Activated naive CD4-positive, alpha-beta T cell treated with Interleukin-2 at 50 U/mL for 16 hours (primary cell): ENCODE data around the gene MTFMT.
"Not testable (repeated sequence)": the region's sequence is repeated elsewhere in the genome, so short reads cannot be mapped to it uniquely, and the experiment has no call there.

ENCODE experiments used
- DNase-seq: peaks from one replicate; pipeline ENCODE4 v3.0.0-alpha.2; 2020

Gene MTFMT

DNA sequence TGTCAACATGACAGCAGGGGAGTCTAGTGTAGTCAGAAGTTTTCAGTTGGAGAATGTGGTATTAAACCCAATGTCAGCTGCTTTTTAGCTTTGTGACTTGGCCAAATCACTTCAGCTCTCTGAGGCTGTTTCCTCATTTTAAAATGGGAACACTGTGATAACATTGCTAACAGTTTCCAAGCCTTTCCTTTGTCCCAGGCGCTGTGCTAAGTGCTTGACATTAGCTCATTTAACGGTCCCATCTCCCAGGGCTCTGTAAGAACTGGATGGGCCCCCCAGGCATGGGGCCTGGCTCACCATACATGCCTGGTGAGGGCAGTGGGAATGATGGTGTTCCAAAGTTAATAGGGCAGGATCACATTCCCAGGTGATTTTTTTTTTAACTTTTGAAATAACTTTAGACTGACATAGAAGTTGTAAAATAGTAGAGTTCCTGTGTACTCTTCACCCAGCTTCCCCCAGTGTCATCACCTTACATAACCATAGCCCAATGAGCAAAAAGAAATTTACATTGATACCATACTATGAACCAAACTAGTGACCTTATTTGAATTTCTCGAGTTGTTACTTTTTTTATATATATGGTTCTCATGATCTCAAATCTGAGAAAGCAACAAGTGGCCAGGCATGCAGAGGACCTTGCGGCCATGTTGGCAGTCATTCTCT is 30.6 kb upstream of the MTFMT start:
- no peak for DNase-seq

DNA sequence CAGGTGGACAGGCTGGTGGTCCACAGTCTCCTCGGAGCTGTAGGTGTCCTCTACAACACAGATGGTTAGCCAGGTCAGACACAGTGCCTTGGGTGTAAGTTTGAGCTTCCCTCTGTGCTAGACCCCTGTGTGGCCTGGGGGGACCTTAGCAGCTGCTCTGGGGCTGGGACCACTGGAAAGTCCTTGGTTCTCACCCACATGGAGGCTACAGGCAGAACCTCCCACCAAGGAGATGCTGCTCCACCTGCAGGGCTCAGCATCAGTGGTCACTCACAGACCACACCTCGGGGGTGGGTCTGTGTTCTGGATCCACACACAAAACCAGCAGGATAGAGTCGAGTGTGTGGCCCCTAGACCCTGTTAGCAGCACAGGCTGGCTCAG is 29.9 kb upstream of the MTFMT start:
- DNase-seq: no peak

DNA sequence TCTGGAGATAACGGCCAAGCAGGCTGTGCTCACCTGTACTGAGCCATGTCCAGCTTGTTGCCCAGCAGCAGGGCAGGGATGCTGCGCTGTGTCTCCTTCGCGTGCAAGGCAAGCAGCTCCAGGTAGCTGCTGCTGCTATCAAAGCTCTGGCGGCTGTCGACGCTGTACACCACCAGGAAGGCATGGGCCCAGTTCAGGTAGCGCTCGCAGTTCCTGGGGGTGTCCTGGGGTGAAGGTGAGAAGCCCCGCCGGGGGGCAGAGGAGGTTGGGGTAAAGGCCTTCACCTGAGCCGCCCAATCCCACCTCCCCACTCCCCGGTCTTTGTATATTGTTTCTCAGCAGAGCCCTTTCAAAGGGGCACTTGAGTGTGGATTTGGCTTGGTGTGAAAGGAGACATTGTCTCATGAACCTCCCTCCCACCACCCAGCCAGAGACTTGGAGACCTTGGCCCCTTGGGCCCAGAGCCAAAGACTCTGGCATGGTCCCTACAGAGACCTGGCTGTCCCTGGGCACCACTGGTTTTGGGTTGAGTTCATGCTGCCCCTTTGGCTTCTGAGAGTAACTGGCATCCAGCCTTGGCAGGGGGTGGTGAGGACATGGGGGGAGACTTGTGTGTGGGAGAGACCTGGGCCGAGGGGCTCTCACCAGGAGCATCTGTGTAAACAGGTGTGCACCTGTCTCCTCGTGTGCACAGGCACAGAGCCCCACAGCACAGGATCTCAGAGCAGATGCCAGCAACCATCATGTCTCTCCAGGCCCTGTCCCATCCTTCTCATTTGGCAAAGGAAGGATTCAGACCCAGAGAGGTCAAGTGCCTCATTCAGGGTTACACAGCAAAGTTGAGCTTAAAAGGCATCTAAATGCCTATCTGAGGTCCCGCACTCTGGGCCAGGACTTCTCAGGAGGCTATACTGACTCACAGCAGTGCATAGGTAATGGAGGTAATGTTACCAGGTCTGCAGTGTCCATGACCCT is 29.2 kb upstream of the MTFMT start:
- DNase-seq: no peak

DNA sequence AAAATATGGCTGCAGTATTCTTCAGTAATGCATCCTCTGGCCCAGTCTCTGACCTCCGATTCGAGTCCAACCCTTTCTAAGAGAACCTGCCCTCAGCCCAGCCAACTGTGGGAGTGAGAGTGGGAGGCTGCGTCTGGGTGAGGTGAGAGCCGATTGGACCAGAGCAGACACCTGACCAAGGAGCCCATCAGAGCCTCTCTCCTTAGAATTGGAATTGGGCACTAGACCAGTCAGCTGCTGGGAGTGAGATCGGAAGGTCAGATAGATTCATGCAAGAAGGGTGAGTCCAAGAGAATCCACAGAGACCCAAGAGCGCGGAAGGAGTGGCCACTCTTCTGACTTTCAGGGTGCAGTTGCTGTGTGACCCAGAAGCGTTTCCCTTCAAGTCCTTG is 28.1 kb upstream of the MTFMT start:
- no peak for DNase-seq

DNA sequence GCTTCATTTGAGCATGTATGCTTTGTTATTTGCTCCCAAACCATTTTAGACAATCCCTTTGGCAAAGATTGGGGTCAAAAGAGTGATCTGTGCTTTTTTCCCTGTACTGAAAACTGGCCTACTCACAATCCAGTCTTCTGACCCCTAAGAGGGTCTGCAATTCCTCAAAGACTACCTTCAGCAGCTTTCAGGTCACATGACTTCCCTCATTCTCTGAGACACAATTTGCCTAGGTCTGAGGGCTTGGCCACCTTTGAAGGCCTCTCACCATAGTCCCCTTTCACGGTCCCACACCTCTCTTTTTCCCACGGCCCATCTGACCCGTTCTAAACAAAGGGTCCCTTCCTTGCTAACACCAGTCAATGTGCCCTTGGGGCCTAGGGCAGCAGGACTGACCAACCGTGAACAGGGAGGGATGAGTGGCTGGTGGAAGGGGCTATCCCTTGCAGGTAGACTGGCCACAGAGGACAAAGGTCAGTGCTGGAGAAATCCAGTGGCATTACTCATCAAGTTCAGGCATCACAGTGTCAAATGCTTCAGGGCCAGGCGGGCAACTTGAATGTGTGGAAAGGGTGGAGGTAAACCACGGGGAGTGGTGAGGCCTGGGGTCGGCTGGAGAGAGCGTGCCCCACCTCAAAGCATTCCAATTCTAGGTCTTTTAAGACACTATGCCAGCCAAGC is 27.6 kb upstream of the MTFMT start:
- DNase-seq: no peak

DNA sequence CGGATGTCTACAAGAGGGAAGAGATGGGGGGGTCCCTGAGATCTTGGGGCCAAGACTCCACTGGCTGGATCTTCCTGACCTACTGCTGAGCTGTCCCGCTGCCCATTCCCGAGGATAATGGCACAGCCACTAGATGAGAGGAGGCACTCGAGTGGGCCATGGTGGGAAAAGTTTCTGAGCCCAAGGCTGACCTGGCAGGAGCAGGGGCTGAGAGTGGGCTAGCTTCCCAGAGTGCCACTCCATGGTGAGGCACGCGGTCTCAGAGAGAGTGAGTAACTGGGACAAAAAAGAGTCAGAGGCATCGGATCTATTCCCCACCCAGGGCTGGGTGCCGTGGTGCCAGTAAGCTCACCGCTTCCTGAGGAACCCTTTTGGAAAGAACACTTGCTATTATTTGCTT is 26.7 kb upstream of the MTFMT start:
- DNase-seq: no peak

DNA sequence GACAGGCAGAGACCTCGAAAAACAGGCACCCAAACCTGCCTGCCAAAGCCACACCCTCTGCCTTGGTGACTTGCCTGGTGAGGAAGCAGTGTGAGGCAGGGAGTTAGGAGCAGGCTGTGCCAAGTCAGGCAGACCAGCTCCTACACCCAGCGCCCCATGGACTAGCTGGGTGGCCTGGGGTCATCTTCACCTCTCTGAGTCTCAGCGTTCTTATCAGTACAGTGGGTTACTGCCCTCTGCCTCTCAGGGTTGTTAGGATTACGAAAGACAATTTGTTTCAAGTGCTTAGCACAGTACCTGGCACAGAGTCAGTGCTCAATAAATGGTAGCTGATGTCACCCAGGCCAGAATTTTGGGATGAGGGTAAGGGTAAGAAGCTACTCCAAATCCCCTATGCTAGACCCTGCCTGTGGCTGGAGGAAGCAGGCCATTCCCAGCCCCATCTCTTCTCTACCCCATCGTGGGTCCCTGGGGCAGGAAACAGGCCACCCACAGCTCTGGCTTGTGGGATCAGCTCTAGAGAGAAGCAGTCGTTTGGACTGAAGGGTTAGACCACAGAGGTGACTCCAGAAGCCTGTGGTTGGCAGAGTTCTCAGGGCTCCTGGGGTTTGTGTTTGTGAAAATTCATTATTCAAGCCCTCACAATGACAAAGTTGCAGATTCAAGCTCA is 25.9 kb upstream of the MTFMT start:
- DNase-seq: no peak

DNA sequence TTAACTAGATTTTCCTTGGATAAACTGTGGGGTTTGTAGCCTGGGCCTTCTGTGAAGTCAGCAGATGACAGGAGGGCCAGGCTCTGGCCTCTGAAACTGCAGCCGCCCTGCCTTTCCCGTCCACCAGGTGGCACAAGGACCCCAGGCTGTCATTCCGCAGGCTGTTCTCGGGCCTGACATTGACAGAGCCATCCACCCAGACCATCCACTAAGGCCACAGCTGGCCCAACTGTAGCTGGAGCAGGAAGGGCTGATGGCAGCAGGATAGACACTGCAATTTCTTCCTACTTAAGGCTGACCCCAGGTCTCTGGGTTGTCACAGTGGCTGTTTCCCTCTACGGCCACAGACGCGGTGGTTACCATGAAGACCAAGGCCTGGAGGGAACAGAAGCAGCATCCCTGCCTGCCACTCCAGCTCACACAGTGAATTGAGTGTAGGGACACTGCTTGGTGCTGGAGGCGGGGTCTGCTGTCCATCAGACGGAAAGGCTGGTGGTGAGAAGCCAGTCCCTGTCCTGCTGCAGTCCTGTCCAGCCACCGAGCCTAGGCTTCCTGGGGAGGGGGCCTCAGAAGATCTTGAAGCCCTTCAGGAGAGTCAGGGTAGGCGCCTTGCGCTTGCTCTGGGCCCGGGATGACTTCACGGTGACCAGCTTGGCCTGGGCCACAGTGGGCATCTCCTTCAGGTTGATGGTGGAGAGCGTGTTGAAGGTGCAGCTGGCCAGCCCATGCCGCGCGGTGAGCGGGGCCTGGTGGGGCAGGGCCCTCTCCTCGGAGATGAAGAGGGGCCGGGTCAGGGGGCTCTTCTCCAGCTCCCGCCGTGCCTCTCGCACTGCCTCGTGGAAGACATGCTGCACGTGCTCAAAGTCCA is 25.1 kb upstream of the MTFMT start:
- peak; percentile 50 for DNase-seq

DNA sequence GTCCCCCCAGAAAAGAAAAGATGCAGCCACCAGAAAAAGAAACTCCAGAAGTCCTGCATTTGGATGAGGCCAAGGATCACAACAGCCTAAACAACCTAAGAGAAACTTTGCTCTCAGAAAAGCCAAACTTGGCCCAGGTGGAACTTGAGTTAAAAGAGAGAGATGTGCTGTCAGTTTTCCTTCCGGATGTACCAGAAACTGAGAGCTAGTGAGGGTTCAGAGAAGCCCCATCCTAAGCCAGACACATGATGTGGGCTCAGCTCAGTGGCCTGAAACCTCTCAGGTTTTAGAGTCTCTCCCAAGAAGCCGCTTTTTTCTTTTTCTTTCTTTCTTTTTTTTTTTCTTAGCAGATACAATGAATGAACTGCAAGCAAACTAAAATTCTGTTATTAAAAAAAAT is 23.5 kb upstream of the MTFMT start:
- no peak for DNase-seq

DNA sequence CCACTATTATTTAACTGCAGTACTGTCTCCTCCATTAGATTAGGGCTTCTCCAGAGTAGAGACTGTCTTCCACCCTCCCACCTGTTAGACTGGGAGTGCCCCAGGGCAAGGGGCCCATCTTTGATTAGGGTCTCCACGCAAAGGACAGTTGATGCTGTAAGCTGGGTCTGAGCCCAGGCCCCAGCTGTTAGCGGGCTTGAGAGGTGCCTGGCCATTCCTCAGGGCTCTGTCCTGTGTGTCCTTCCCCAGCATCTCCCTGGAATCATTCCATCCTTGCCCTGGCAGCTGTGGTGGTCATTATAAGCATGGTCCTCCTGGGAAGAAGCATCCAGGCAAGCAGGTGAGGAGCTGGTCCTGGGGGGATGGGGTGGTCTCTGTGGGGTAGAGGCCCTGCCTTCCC is 21.8 kb upstream of the MTFMT start:
- DNase-seq: no peak

DNA sequence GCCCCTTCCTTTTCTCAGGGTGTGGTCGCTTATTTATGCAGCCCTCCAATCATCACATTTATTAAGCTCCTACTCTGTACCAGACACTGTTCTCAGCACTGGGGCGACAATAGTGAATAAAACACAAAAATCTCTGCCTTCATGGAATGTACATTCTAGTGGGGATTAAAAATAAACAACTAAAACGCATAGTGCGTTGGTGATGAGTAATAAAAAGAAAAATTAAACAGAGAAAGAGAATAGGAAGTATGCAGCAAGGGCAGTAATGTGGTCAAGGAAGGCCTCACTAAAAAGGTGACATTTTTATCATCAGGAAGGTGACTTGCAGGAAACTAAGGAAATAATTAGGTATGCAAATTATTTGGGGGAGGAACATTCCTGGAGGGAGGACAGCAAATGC is 20.8 kb upstream of the MTFMT start:
- no peak for DNase-seq

DNA sequence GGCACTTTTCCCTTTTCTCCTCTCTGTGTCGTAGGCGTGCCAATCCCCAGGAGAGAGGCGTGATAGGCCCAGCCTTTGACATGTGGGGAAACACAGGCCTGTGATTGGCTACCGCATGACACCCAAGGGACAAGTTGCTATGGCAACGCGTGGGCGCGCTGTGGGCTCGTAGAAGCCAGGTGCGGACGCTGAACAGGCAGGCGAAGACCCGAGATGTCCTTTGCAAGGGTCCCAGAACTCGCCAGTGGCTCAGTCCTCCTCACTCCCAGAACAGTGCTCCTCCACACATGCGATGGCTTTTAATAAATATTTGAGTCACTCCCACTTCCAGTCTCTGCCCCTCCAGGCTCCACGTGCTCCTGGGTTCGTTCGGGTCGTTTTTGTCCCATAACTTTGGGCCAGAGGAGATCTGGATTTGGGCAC is 20.0 kb upstream of the MTFMT start:
- DNase-seq: peak; percentile 89

DNA sequence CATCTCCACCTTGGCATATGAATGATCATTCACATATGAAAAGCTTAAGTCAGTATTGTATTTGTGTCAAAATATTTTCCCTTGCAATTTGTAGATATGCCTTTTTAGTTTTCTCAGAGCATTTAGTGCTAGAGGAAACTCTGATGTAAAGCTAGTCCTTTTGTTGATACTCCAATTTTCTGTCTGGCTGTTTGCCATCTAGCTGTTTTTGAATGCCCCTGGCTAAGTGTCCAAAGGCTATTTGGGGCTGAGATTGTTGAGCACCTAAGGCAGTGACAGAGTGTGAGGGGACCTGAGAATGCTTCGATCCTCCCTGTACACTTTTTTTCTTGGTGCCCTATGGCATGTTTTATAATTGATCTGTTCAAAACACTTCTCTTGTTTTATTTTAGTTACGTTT is 18.8 kb upstream of the MTFMT start:
- DNase-seq: no peak

DNA sequence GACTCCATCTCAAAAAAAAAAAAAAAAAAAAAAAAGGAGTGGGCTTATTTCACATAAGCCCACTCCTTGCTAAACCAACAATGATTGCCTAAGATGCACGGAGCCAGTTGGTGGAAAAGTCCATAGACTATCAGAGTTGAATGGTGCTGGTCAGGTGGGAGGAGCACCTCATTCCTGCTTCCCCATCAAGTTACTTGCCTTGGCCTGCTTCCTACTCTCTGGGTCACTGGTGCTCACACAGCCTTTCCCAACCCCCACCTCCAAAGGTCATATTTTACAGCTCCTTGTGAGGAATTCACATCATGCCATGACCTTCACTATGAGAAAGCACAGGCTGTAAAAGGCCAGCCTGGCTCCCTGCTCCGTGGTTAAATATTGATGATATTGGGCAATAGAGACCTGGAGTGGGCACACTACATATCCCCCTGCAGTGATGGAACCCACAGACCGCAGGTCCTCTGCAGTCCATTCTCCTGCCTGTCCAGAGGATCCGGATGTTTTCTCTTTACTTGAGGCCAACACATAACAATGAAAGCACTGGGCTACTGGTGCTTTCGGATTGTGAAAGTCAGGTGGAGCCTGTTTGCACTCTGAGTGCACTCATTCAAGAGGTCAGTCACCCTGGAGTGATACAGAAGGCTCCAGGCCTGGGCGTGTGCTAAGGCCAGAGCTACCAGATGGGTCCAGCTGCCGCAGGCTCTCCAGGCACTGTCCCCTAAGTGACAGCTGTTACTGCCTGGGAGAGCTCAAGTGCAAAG is 15.5 kb upstream of the MTFMT start, which contains the start of gene SLC51B:
TSS of gene SLC51B (plus strand) at position 664 of the 758 bp plus-strand sequence. CDS start 4,618 bp downstream, outside the sequence.
- DNase-seq: no peak

DNA sequence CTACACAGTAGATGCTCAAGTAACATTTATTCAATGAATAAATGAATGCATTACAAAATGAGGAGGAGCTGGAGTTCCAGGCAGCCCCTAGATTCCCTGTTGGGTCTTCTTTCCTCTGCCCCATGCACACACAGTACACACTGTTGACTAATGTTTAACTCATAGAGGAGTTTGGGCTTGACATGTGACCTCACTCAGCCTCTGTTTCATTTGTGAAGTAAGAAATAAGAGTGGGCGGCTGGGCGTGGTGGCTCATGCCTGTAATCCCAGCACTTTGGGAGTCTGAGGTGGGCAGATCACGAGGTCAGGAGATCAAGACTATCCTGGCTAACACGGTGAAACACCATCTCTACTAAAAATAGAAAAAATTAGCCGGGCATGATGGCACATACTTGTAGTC is 14.8 kb upstream of the MTFMT start:
- DNase-seq: not testable (repeated sequence)

DNA sequence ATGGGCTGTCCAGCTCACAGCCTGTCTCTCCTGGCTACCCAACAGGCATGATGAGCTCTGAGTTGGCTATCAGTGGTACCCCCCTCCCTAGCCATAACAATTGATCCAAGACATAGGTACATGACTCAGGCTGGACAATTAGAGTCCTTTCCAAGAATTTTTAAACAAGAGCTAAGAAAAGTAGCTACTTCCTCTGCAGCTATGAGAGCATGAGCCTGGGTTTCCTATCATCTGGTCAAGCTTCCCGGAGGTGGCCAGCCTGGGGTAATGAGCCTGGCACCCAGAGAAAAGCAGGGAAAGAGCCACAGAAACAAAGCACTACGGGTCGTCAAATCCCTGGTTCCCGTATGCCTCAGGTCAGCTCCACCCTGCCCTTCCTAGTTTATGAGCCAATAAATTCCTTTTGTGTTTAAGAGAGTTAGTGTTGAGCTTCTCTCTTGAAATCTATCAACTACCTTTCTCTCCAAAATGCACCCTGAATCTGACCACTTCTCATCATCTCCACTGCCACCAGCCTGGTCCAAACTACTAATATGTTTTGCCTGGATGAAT is 13.4 kb upstream of the MTFMT start:
- no peak for DNase-seq

DNA sequence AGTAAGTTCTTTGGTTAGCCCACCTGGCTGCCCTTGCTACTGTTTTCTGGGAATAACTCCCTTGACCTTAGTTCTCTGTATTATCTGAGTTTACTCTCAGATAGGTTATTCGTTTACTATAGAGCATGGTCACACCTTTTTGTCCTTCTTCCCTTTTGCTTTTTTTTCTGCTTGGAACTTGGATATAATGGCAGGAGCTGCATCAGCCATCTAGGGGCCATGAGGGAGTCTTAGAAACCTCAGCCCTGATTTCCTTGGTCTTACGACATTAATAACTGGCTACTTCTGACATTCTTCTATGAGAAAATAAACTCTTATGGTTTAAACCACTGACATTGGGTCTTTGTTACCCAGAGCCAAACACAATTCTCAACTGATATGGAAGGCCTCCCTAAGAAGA is 12.3 kb upstream of the MTFMT start:
- no peak for DNase-seq

DNA sequence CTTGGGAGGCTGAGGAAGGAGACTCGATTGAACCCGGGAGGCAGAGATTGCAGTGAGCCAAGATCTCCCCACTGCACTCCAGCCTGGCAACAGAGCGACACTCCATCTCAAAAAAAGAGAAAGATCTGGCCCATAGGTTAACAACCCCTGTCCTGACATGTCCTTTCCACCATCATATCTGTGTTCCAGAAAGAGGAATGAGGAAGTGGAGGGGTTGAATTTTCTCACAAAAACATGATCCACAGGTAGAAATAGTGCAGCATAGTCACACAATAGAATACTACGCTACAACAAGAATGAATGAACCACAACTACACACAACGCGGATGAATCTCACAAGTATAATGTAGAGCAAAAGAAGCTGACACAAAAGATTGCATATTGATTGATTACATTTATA is 11.0 kb upstream of the MTFMT start:
- no peak for DNase-seq

DNA sequence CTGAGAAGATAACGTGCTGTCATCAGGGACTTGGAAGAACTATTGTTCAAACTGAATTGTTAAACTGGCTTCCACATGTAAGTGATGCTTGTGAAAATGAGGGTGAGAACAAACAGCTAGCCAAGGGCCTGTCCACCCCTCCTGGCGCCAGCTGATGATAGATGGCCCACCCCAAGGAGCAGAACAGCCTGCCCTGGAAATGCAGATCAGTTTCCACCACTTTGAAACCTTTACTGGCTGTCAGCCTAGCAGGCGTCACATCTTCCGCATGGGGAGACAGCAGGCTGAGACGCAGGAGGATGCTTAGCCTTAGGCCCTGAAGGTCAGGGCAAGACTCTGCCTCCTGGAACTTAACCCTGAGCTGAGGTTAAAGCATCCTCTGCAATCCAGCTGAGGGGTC is 9.4 kb upstream of the MTFMT start:
- DNase-seq: no peak

DNA sequence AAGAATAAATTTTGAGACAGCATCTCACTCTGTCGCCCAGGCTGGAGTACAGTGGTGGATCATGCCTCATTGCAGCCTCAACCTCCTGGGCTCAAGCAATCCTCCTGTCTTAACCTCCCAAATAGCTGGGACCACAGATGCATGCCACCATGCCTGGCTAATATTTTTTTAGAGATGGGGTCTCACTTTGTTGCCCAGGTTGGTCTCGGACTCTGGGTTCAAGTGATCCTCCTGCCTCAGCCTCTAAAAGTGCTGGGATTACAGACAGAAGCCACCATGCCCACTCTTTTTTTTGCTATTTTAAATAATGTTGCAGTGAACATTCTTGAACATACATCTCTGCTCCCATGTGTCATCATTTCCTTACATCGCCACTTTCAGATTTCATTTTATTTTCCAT is 9.0 kb upstream of the MTFMT start:
- no peak for DNase-seq

DNA sequence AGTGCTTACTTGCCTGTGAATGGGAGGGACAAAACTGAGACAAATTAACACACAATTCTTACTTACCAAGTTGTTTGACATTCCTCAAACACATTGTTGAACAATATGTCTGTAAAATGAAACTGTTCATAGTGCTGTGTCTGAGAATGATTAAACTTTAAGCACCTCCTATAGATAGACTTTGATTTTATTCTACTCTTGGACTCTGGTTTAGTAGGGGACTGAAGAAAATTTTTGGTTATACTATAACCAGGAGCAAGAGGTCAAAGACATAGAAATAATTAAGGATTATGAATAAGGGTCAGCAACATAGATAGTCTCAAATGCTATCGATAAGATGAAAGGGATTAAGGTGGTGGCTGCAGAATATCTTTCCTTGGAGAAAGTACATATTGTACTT is 7.9 kb upstream of the MTFMT start:
- no peak for DNase-seq
